Prostate gland (tissue), 2 donors: ENCODE data around the gene TMEM185B. TPM values are rescaled to one million over a fixed set of nuclear protein-coding genes. Genes with fewer than 3 reads are reported as not detected.

Source experiments
- DNase-seq: peaks from one replicate; pipeline ENCODE4 v3.0.0-alpha.2; 2019; ENCODE audit warnings: low spot score
- H3K27ac ChIP-seq, 2 donors: fragments of 200-600 bp; sonication (generic); 2 replicates each; pipeline ENCODE4 v1.5.1; 2017 to 2019
- H3K27me3 ChIP-seq: fragments of 200-600 bp; sonication (generic); replicated peaks from 2 replicates; pipeline ENCODE4 v1.5.1; 2019; ENCODE audit not compliant: insufficient read depth
- H3K36me3 ChIP-seq, 2 donors: fragments of 200-600 bp; sonication (generic); 1 replicate in 1 of 2; 2 replicates in 1 of 2; pipeline versions ENCODE4 v1.5.1 to v1.8.1; 2017 to 2019
- H3K4me1 ChIP-seq: fragments of 200-600 bp; sonication (generic); replicated peaks from 2 replicates; pipeline ENCODE4 v1.5.1; 2019
- H3K4me3 ChIP-seq, 2 donors: fragments of 200-600 bp; sonication (generic); 2 replicates each; pipeline ENCODE4 v1.5.1; 2017 to 2019
- H3K9me3 ChIP-seq: fragments of 200-600 bp; sonication (generic); 2 replicates; pipeline ENCODE4 v1.5.1; 2017
- POLR2A ChIP-seq: fragments of 450-650 bp; IDR thresholded peaks from one replicate; pipeline ENCODE4 v1.6.1; 2016; ENCODE audit warnings: antibody characterized with exemption, mild to moderate bottlenecking
- POLR2AphosphoS5 ChIP-seq: sonication (generic); formaldehyde crosslinking; IDR thresholded peaks from one replicate; pipeline ENCODE4 v1.6.1; 2017; ENCODE audit warnings: antibody characterized with exemption
- WGBS: methylation state at CpG from one replicate; pipeline ENCODE4 v1.1.5; 2018; 5-methylcytosine and 5-hydroxymethylcytosine counted together
- intact Hi-C: fragments of 100-400 bp; cut with DNase I; formaldehyde crosslinking; loops from one replicate; pipeline ENCODE4 v1.14.2; 2022
- total RNA-seq, 2 donors: library from RNA; depleted of rRNA; stranded (reverse); fragments of >200 nt; gene quantifications; one replicate each; pipeline ENCODE4 v1.1.0, GENCODE V29; 2016
- TF ChIP-seq, protein P1 (sequence below), 4 experiments: fragments of 200-600 bp in 2 of 4; fragments of 450-650 bp in 2 of 4; sonication (generic) in 2 of 4; IDR thresholded peaks; 1 replicate in 3 of 4; 2 replicates in 1 of 4; pipeline ENCODE4 v1.5.1; 2016 to 2019; ENCODE audit warnings: antibody characterized with exemption in 4 of 4, mild to moderate bottlenecking in 2 of 4, moderate library complexity in 2 of 4

The TMEM185B gene
- total RNA-seq, 2 donors from 2014 or later, result 53.7 to 72.3 TPM

DNA sequence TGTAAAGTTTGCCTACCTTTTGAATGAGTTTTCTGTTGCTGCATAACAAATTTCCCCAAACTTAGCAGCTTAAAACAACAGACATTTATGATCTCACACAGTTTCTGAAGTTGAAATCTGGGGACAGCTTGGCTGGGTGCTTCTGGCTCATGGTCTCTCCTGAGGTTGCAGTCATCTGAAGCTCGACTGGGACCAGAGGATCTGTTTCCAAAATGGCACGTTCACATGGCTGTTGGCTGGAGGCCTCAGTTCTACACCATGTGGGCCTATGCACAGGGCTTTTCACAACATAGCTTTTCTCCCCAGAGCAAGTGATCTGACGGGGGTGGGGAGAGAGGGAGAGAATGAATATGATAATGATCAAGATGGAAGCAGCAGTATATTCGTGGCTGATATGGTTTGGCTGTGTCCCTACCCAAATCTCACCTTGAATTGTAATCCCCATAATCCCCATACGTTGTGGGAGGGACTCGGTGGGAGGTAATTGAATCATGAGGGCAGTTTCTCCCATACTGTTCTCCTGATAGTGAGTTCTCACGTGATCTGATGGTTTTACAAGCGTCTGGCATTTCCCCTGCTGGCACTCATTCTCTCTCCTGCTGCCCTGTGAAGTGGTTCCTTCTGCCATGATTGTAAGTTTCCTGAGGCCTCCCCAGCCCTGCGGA lies 32.9 kb upstream of the TMEM185B start:
- Histone ChIP-seq H3K27me3 (no peaks in the 10 kb centered on the region), H3K4me3 (no peak overlapping the region), H3K27ac (no peak overlapping the region), H3K36me3 (no peaks in the 10 kb centered on the region), H3K4me1 (peaks cover 6% of the 10 kb centered on the region), H3K9me3 (no peaks in the 10 kb centered on the region)
- TF ChIP-seq POLR2A (no peak), POLR2AphosphoS5 (no peak)
- TF ChIP-seq, protein P1, sequence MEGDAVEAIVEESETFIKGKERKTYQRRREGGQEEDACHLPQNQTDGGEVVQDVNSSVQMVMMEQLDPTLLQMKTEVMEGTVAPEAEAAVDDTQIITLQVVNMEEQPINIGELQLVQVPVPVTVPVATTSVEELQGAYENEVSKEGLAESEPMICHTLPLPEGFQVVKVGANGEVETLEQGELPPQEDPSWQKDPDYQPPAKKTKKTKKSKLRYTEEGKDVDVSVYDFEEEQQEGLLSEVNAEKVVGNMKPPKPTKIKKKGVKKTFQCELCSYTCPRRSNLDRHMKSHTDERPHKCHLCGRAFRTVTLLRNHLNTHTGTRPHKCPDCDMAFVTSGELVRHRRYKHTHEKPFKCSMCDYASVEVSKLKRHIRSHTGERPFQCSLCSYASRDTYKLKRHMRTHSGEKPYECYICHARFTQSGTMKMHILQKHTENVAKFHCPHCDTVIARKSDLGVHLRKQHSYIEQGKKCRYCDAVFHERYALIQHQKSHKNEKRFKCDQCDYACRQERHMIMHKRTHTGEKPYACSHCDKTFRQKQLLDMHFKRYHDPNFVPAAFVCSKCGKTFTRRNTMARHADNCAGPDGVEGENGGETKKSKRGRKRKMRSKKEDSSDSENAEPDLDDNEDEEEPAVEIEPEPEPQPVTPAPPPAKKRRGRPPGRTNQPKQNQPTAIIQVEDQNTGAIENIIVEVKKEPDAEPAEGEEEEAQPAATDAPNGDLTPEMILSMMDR (IDR thresholded peaks at IDR 0.05), result no peak
- 74% methylated on average over 9 of the region's 9 CpGs for WGBS
- intact Hi-C loops, result loop anchor here (10.0 kb wide), 1 partner anchor 419 kb away; no protein-coding TSS in a partner anchor
- no peak for DNase-seq

DNA sequence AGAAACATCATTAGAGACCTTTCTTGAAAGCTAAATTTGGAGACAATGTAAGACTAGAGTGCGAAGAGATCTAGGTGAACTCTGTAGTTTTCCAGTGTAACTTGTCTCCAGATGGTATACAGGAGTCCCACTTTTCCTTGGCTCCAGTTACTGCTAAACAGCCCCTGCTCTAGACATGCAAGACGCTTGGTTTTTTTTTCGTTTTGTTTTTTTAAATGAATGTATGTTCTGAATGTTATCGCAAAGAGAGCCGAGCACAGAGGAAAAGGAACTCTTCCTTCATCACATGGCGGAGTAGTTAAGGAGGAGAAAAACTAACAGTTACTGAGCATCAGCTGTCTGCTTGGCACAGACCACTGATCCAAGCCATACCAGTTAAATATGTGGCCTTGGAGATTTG lies 31.9 kb upstream of the TMEM185B start:
- Histone ChIP-seq H3K36me3 (no peaks in the 10 kb centered on the region), H3K4me1 (peaks cover 6% of the 10 kb centered on the region), H3K9me3 (no peaks in the 10 kb centered on the region), H3K4me3 (no peak overlapping the region), H3K27me3 (no peaks in the 10 kb centered on the region), H3K27ac (no peak overlapping the region)
- 79% methylated on average over 6 of the region's 6 CpGs for WGBS
- DNase-seq, result no peak
- TF ChIP-seq POLR2A (no peak), POLR2AphosphoS5 (no peak)
- TF ChIP-seq, protein P1 (IDR thresholded peaks at IDR 0.05), result no peak
- intact Hi-C loops, result loop anchor here (10.0 kb wide), 1 partner anchor 420 kb away; no protein-coding TSS in a partner anchor

DNA sequence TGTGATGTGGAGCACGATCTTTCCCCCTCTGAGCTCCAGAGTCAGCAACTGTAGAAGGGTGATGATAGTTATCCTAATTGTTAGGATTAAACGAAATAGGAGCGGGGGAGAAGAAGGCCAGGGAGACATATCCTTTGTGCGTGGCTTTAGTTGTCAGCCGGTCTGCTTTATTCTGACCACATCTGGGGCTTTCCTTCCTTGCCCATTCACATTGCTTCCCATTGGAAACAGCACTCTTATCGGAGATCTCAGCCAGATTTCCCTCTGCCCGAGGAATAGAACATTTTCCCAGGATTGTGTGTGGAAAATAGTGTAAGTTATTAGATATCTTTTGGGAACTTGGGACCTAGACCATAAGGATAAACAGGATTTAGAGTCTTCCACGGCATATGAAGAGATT lies 31.0 kb upstream of the TMEM185B start:
- Histone ChIP-seq H3K27ac (no peak overlapping the region), H3K4me1 (peaks cover 6% of the 10 kb centered on the region), H3K9me3 (no peaks in the 10 kb centered on the region), H3K27me3 (no peaks in the 10 kb centered on the region), H3K36me3 (no peaks in the 10 kb centered on the region), H3K4me3 (peak overlapping the region; percentile 88 to 95)
- intact Hi-C loops, result loop anchor here (5.0 to 10.0 kb wide), 2 partner anchors 58 to 421 kb away; no protein-coding TSS in a partner anchor
- no peak for DNase-seq
- TF ChIP-seq POLR2A (no peak), POLR2AphosphoS5 (no peak)
- TF ChIP-seq, protein P1 (IDR thresholded peaks at IDR 0.05), result no peak
- 69% methylated on average over 8 of the region's 8 CpGs for WGBS

DNA sequence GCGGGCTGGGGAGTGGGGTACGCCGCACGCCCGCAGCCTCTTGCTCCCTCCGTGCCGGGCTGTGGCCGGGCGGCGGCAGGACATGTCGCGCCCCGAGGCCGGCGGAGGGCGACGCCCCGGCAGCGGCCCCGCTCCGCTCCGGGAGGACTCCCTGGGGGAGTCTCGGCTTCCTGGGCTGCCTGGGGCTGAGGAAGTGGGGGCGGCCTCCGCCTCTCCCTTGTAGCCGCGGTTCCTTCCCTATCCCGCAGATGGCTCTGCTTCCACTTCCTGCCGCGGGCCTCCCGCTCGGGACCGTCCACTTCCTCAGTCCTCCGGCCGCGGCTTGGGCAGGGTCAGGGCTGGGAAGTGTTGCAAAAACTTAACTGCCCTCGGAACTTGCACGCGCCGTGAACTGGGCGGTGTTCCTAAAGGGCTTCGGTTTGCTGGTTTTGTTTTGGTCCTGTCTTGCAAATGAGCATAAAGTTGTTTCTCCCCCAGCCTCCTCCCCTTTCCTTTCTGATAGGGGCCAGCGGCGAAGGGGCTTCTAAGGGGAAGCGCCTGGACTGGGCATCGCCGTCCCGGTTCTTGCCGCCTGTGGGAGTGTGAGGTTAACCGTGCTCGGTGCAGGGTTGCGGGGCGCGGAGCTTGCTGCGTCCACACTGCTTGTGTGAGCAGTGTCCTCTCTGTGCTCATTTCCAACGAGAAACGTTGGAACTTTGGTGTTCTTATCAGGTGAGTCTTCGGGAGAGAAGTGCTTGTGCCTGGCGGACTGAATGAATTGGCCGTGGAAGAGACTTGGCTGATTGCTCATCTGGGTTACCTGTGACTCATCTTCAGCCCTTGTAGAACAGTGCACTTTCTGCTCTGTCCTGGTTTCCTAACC lies 30.1 kb upstream of the TMEM185B start:
- under 1% methylated on average over 48 of the region's 60 CpGs for WGBS
- no peaks in the 10 kb centered on the region for H3K9me3 ChIP-seq
- H3K27ac ChIP-seq, result peak overlapping the region; percentile 87 to 94
- peak; percentile 62 for DNase-seq
- peak overlapping the region; percentile 88 to 95 for H3K4me3 ChIP-seq
- no peaks in the 10 kb centered on the region for H3K36me3 ChIP-seq
- intact Hi-C loops, result loop anchor here (2.0 to 10.0 kb wide), 3 partner anchors 30 to 422 kb away; partner anchors contain the start of gene TMEM185B
- H3K27me3 ChIP-seq, result no peaks in the 10 kb centered on the region
- H3K4me1 ChIP-seq, result peaks cover 6% of the 10 kb centered on the region
- TF ChIP-seq POLR2AphosphoS5 (peak; percentile 2), POLR2A (no peak)
- TF ChIP-seq, protein P1 (IDR thresholded peaks at IDR 0.05), result peak in 2 of 4 experiments; percentile 19 to 43
